Activated CD4-positive, alpha-beta T cell treated with anti-CD3 and anti-CD28 coated beads for 4 hours (primary cell): ENCODE measurements around the gene DIP2C.
"Not testable (repeated sequence)": the region's sequence is repeated elsewhere in the genome, so short reads cannot be mapped to it uniquely, and the experiment has no call there.

Experiments
- DNase-seq, 2 donors: peaks; one replicate each; pipeline ENCODE4 v3.0.0-alpha.2; 2020

Gene DIP2C

DNA sequence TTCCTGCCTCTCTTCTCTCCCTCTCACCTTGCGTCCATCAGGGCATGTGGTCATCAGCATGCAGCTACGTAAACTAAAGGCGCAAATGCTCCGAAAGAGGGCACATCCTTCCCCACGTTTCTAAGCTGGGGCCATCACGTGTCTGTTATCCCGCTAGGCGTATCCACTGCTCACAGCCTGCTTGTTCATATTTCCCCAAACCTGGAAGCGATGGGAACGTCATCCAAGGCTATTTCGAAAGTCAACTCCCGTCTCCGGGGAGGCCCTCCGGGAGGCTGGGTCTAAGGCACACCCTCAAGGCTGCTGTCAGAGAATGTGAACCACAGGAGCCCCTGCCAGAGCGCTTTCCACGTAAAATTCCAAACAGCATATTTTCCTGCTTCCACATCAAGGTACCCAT lies 199.2 kb downstream of the DIP2C start:
- no peak for DNase-seq

- no peak for DNase-seq
Measured at GRCh38 chr10:489330-489729, 200.1 kb downstream of the DIP2C start.

DNA sequence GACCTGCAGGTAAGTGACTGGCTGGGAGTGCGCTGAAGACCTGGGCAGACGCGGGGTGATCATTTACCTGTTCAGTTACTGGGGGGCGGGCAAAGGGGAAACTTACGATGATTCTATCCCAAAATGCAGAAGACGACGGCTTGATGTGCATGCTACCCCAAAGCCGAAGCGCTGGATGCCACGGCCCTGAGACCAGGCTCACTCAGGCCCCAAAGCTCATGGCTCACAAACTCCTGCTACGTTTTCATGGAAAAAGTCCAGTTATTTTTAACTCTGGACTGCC lies 200.6 kb downstream of the DIP2C start:
- DNase-seq: no peak

- DNase-seq: no peak
Measured at GRCh38 chr10:488081-488932, 201.2 kb downstream of the DIP2C start.

DNA sequence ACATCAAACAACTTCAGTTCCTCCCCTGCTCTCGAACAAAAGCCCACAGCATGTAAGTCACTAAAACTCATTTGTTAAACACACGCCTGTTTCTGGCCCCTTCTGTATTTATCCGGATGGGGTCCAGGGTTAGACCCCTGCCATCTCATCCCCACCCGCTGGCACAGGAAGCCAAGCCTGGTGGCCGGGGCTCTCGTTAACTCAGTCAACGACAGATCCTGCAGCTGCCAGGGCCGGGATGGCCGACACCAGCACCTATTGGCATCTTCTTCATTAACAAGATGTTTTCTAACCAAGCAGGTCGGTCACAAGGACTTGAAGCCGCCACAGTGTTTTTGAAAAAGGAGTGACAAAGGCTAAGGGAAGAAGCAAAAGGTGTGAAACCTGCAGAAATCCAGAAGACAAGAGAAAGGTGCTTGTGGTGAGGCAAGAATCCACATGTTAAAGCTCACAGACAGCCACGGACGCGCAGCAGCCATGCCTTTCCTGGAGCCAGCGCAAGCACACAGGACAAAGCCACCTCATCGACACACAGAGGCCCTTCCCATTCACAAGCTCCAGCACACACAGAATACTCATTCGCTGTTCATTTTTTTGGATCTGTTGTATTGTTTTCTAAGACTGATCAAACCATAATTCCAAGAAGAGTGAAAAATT lies 202.7 kb downstream of the DIP2C start:
- no peak for DNase-seq

DNA sequence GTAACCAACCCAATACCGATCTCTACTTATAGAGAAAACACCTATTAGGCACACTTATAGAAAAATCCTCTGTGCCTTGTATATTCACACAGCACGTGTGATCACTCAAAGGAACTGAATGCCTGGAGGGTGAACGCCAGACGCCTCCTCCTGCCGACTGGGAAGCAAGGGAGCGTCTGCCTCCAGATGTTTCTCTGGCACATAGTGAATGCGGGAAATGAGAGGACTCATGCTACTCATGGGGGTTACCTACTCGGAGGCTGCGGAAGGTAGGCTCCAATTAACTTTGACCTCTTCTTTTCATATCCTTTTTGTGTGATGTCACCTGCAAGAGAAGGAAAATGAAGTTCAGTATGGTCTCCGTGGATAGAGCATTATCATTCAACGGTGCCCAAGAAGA lies 203.3 kb downstream of the DIP2C start:
- DNase-seq: no peak

GRCh38 chr10:485776-486175 lies 203.7 kb downstream of the DIP2C start:
- DNase-seq: no peak

- DNase-seq: peak; percentile 25 to 26
Measured at GRCh38 chr10:484925-485661, 204.4 kb downstream of the DIP2C start.

- peak; percentile 21 to 31 for DNase-seq
Measured at GRCh38 chr10:484441-484924, 205.0 kb downstream of the DIP2C start.

GRCh38 chr10:483261-483660 lies 206.2 kb downstream of the DIP2C start:
- no peak for DNase-seq

GRCh38 chr10:482848-483247 lies 206.6 kb downstream of the DIP2C start:
- no peak for DNase-seq

GRCh38 chr10:482051-482501 lies 207.4 kb downstream of the DIP2C start:
- DNase-seq: no peak

- no peak for DNase-seq
Measured at GRCh38 chr10:481628-482027, 207.8 kb downstream of the DIP2C start.

- no peak for DNase-seq
Measured at GRCh38 chr10:480928-481552, 208.4 kb downstream of the DIP2C start.

- no peak for DNase-seq
Measured at GRCh38 chr10:480498-480927, 209.0 kb downstream of the DIP2C start.

GRCh38 chr10:479706-480497 lies 209.6 kb downstream of the DIP2C start:
- not testable (repeated sequence) for DNase-seq

DNA sequence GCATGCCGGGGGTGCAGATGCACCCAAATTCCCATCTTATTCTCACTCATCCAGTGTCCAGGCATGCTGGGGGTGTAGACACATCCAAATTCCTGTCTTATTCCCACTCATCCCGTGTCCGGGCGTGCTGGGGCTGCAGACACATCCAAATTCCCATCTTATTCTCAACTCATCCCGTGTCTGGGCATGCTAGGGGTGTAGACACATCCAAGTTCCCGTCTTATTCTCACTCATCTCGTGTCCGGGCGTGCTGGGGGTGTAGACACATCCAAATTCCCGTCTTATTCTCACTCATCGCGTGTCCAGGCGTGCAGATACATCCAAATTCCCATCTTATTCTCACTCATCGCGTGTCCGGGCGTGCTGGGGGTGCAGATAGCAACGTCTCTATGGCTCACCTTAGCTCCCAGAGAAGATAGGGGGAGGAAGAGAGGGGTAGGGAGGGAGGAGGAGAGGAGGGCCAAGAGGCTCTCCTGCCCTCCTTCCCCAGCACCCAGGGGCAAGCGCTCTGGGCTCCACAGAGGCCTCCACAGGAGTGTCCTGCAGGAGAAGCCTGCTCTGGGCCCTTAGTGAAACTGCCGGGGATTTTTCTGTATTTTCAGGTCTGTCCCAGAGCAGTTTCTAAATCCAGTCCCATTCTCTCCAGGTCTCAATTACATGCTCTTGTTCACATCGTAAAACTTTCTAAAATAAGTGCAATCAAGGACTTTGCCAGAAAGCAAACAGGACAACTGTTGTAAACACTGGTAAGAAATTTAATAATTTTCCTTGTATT lies 210.8 kb downstream of the DIP2C start:
- DNase-seq: no peak

- DNase-seq: no peak
Measured at GRCh38 chr10:477620-478019, 211.8 kb downstream of the DIP2C start.

DNA sequence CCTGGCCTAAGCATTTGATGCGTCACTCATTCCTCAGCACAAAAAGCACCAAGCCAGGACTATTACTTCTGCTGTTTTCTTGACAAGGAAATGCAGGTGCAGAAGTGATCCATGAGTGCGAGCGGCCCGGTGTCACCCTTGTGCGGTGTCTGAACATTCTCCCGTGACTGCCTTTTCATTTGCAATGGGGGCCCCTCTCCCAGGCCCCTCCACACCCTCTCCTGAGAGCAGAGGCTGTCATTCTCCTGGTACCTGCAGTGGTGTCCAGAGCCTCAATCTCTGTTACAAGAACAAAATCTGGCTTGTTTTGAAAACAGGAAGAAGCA lies 213.1 kb downstream of the DIP2C start:
- DNase-seq: no peak

- DNase-seq: no peak
Measured at GRCh38 chr10:475709-476454, 213.6 kb downstream of the DIP2C start.

- DNase-seq: no peak
Measured at GRCh38 chr10:474946-475345, 214.5 kb downstream of the DIP2C start.
